HG03060 (cell line): ENCODE results near the gene FBXW5.

Source experiments
- ATAC-seq: cut with Tn5 transposase; IDR thresholded peaks from one replicate; pipeline ENCODE4 v1.9.1; 2021; ENCODE audit warnings: low read depth, moderate number of reproducible peaks; ENCODE audit not compliant: unreplicated experiment

Gene FBXW5

GRCh38 chr9:136963341-136963740 is 18.8 kb upstream of the FBXW5 start:
- ATAC-seq = no peak

GRCh38 chr9:136962701-136963248 is 18.2 kb upstream of the FBXW5 start:
- no peak for ATAC-seq

GRCh38 chr9:136962163-136962562 is 17.6 kb upstream of the FBXW5 start:
- no peak for ATAC-seq

- no peak for ATAC-seq
Observed at GRCh38 chr9:136961279-136962065, 16.9 kb upstream of the FBXW5 start.

- no peak for ATAC-seq
Observed at GRCh38 chr9:136960938-136961275, 16.4 kb upstream of the FBXW5 start.

- ATAC-seq = no peak
Observed at GRCh38 chr9:136960212-136960937, 15.8 kb upstream of the FBXW5 start.

- ATAC-seq = no peak
Observed at GRCh38 chr9:136958898-136959850, 14.6 kb upstream of the FBXW5 start.

- ATAC-seq = no peak
Observed at GRCh38 chr9:136958473-136958872, 13.9 kb upstream of the FBXW5 start.

- no peak for ATAC-seq
Observed at GRCh38 chr9:136957901-136958300, 13.4 kb upstream of the FBXW5 start.

- no peak for ATAC-seq
Observed at GRCh38 chr9:136957461-136957860, 12.9 kb upstream of the FBXW5 start.

- no peak for ATAC-seq
Observed at GRCh38 chr9:136956604-136957003, 12.1 kb upstream of the FBXW5 start.

GRCh38 chr9:136955943-136956335 is 11.4 kb upstream of the FBXW5 start:
- no peak for ATAC-seq

- no peak for ATAC-seq
Observed at GRCh38 chr9:136955202-136955942, 10.8 kb upstream of the FBXW5 start.

GRCh38 chr9:136954270-136955083 is 9.9 kb upstream of the FBXW5 start:
- ATAC-seq = no peak

GRCh38 chr9:136953771-136954269 is 9.3 kb upstream of the FBXW5 start:
- no peak for ATAC-seq

GRCh38 chr9:136952876-136953770 is 8.6 kb upstream of the FBXW5 start:
- no peak for ATAC-seq

GRCh38 chr9:136952321-136952850 is 7.8 kb upstream of the FBXW5 start:
- no peak for ATAC-seq
